Smooth muscle cell (in vitro differentiated cells): ENCODE results near the gene OSBPL9. TPM values are rescaled to one million over a fixed set of nuclear protein-coding genes. Genes with fewer than 3 reads are reported as not detected.

Experiments used
- DNase-seq: peaks from one replicate; lab custom pipeline; 2025; ENCODE audit not compliant: unreplicated experiment; lab: John Stamatoyannopoulos, UW
- H2AFZ ChIP-seq: fragments of 200-600 bp; sonication (generic); 2 replicates; pipeline ENCODE4 v1.6.0; 2016; ENCODE audit warnings: antibody characterized with exemption, low read depth, mild to moderate bottlenecking
- H3F3A ChIP-seq: fragments of 200-600 bp; sonication (generic); 2 replicates; pipeline ENCODE4 v1.6.0; 2017; ENCODE audit warnings: antibody characterized with exemption, low read depth
- H3K27ac ChIP-seq: fragments of 200-600 bp; sonication (generic); 2 replicates; pipeline ENCODE4 v1.5.1; 2016; ENCODE audit warnings: low read depth, mild to moderate bottlenecking
- H3K27me3 ChIP-seq: fragments of 200-600 bp; sonication (generic); 2 replicates; pipeline ENCODE4 v1.6.1; 2016; ENCODE audit warnings: low read depth, mild to moderate bottlenecking
- H3K36me3 ChIP-seq: fragments of 200-600 bp; sonication (generic); 2 replicates; pipeline ENCODE4 v1.5.1; 2016; ENCODE audit warnings: low read depth
- H3K4me1 ChIP-seq: fragments of 200-600 bp; sonication (generic); 2 replicates; pipeline ENCODE4 v1.5.1; 2016; ENCODE audit warnings: low read depth
- H3K4me2 ChIP-seq: fragments of 200-600 bp; sonication (generic); 2 replicates; pipeline ENCODE4 v1.6.0; 2016; ENCODE audit warnings: mild to moderate bottlenecking
- H3K4me3 ChIP-seq: fragments of 200-600 bp; sonication (generic); 2 replicates; pipeline ENCODE4 v1.5.1; 2016; ENCODE audit warnings: mild to moderate bottlenecking
- H3K79me2 ChIP-seq: fragments of 200-600 bp; sonication (generic); 2 replicates; pipeline ENCODE4 v1.6.0; 2016; ENCODE audit warnings: low read depth, mild to moderate bottlenecking
- H3K9ac ChIP-seq: fragments of 200-600 bp; sonication (generic); 2 replicates; pipeline ENCODE4 v1.6.0; 2016; ENCODE audit warnings: low read depth
- H3K9me3 ChIP-seq: fragments of 200-600 bp; sonication (generic); replicated peaks from 2 replicates; pipeline ENCODE4 v1.5.1; 2016; ENCODE audit warnings: low read depth
- H4K20me1 ChIP-seq: fragments of 200-600 bp; sonication (generic); 2 replicates; pipeline ENCODE4 v1.6.0; 2016; ENCODE audit warnings: low read depth
- CTCF ChIP-seq: fragments of 200-600 bp; sonication (generic); IDR thresholded peaks from 2 replicates; pipeline ENCODE4 v1.5.1; 2017; ENCODE audit warnings: borderline replicate concordance, mild to moderate bottlenecking, antibody characterized with exemption; ENCODE audit not compliant: insufficient read depth, poor library complexity, severe bottlenecking
- WGBS: methylation state at CpG from one replicate; pipeline ENCODE4 v1.1.7; 2016; ENCODE audit warnings: low lambda C conversion rate; 5-methylcytosine and 5-hydroxymethylcytosine counted together
- polyA plus RNA-seq: library from polyadenylated mRNA; unstranded; fragments of >200 nt; fragmentation: Nextera tagmentation; extraction: Ambion mirVana; gene quantifications from 2 replicates; pipeline ENCODE4 v1.2.1, GENCODE V29; 2016
- total RNA-seq: library from RNA; depleted of rRNA; stranded (reverse); fragments of >200 nt; gene quantifications from 2 replicates; pipeline ENCODE4 v1.2.3, GENCODE V29; 2014

Gene OSBPL9
- total and polyA plus RNA-seq, 2 experiments from 2014 or later = 66.7 to 112 TPM

GRCh38 chr1:51789342-51789741 lies 172.4 kb downstream of the OSBPL9 start:
- no peak overlapping the region for H3K4me3 ChIP-seq
- H3K4me2 ChIP-seq = no peak overlapping the region
- no peak overlapping the region for H3K9ac ChIP-seq
- no peak overlapping the region for H3K27ac ChIP-seq
- no peaks in the 10 kb centered on the region for H3K9me3 ChIP-seq
- no peak overlapping the region for H2AFZ ChIP-seq
- DNase-seq = no peak
- H3K36me3 ChIP-seq = peaks cover 12% of the 10 kb centered on the region
- no peak for TF ChIP-seq CTCF
- 96% methylated on average over 1 of the region's 1 CpG for WGBS
- H3K79me2 ChIP-seq = no peaks in the 10 kb centered on the region
- H3F3A ChIP-seq = peaks cover 16% of the 10 kb centered on the region
- H3K27me3 ChIP-seq = no peaks in the 10 kb centered on the region
- H4K20me1 ChIP-seq = peaks cover 22% of the 10 kb centered on the region
- no peaks in the 10 kb centered on the region for H3K4me1 ChIP-seq

DNA sequence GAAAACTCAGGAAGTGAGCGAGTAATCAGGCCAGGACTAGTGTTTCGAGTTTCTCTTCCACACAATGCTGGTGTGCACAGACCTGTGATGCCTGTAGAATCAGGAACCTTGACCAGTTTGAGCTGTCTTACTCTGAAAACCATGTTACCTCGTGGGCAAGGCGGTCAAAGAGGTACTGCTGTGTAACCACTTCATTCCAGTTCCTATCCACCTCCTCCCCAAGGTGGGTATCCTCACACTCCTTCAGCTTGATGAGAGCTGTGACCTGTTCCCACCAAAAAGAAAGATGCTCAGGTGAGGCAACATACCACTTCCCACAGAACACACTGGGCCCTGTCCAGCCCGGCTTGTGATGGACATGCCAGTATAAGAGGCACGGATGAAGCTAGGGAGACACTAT lies 173.5 kb downstream of the OSBPL9 start:
- Histone ChIP-seq H3K36me3 (peaks cover 12% of the 10 kb centered on the region), H3K4me3 (no peak overlapping the region), H3K27ac (no peak overlapping the region), H2AFZ (no peak overlapping the region), H3K4me1 (no peaks in the 10 kb centered on the region), H3K4me2 (no peak overlapping the region), H3K27me3 (no peaks in the 10 kb centered on the region), H3K9ac (no peak overlapping the region), H3K79me2 (no peaks in the 10 kb centered on the region), H3F3A (peaks cover 16% of the 10 kb centered on the region), H3K9me3 (no peaks in the 10 kb centered on the region), H4K20me1 (peaks cover 15% of the 10 kb centered on the region)
- WGBS = 96% methylated on average over 6 of the region's 6 CpGs
- no peak for DNase-seq
- TF ChIP-seq CTCF = no peak

DNA sequence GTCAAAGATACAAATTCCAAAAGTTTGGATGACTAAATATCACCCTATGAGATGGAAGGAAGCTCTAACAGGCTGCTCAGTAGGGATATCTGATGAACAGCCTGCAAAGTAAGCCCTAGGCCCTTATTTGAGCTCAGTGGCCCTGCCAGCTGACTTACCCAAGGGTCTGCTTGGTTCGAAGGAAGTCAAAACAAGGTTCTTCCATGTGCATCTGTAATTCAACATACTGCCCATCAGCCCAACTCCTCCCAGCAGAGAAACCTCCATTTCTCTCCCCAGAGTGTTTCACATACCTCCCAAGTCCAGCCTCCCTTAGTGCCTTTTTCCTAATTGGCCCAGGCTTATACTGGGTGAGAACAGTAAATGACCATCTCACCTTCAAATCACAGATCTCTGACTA lies 175.0 kb downstream of the OSBPL9 start:
- no peak for DNase-seq
- Histone ChIP-seq H3K27me3 (no peaks in the 10 kb centered on the region), H3K4me3 (no peak overlapping the region), H4K20me1 (peaks cover 11% of the 10 kb centered on the region), H3K9me3 (no peaks in the 10 kb centered on the region), H3K27ac (no peak overlapping the region), H3K79me2 (no peaks in the 10 kb centered on the region), H3F3A (peaks cover 19% of the 10 kb centered on the region), H2AFZ (no peak overlapping the region), H3K9ac (no peak overlapping the region), H3K4me2 (no peak overlapping the region), H3K36me3 (peaks cover 12% of the 10 kb centered on the region), H3K4me1 (no peaks in the 10 kb centered on the region)
- WGBS = 100% methylated on average over 1 of the region's 1 CpG
- TF ChIP-seq CTCF = no peak

DNA sequence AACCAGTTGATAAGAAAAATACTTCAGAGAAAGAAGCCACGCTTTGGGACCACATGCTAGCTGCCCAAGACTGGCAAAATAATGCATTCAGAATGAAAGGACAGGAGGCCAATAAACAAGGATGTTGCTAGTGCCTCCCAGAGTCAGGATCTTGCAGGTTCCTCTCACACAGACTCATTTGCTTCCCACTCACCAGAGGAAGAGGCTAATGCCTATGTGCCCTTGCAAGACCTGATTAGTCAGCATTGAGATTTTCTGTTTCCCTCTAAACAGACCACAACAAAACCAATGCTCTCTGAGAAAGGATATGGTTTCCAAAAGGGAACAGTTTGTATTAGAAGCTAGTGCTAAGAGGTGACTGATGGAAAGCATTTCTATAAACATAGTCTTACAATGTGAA lies 176.0 kb downstream of the OSBPL9 start:
- peaks cover 12% of the 10 kb centered on the region for H3K36me3 ChIP-seq
- DNase-seq = no peak
- no peak for TF ChIP-seq CTCF
- H3K4me1 ChIP-seq = no peaks in the 10 kb centered on the region
- H3K27me3 ChIP-seq = no peaks in the 10 kb centered on the region
- H3F3A ChIP-seq = peaks cover 19% of the 10 kb centered on the region
- H3K27ac ChIP-seq = peak overlapping the region; percentile 58
- WGBS = 92% methylated on average over 1 of the region's 1 CpG
- no peak overlapping the region for H3K9ac ChIP-seq
- no peaks in the 10 kb centered on the region for H3K79me2 ChIP-seq
- no peaks in the 10 kb centered on the region for H3K9me3 ChIP-seq
- H3K4me3 ChIP-seq = no peak overlapping the region
- peaks cover 11% of the 10 kb centered on the region for H4K20me1 ChIP-seq
- no peak overlapping the region for H3K4me2 ChIP-seq
- H2AFZ ChIP-seq = no peak overlapping the region
